SK-N-SH (cell line): ENCODE data around the gene SFRP2. TPM values are rescaled to one million over a fixed set of nuclear protein-coding genes. Genes with fewer than 3 reads are reported as not detected.
A peak's percentile ranks its signal among the peaks of the same experiment; 100 is the strongest.

Experiments
- CTCF ChIA-PET: fragments of 300-600, 350-600 bp; formaldehyde crosslinking; extraction: SDS; loops from one replicate; lab custom pipeline; 2021; lab: Yijun Ruan, JAX
- POLR2A ChIA-PET: fragments of 350-600 bp; sonication (Branson Sonifier 250); formaldehyde crosslinking; extraction: SDS; loops from one replicate; lab custom pipeline; 2020; ENCODE audit warnings: antibody characterized with exemption, inconsistent platforms; lab: Yijun Ruan, JAX
- DNase-seq: peaks from one replicate; pipeline ENCODE4 v3.0.0; 2012
- H2AFZ ChIP-seq: fragments of 200-600 bp; sonication (generic); 2 replicates; pipeline ENCODE4 v1.8.1; 2016; ENCODE audit warnings: antibody characterized with exemption, mild to moderate bottlenecking, low read depth
- H3F3A ChIP-seq: fragments of 200-600 bp; sonication (generic); replicated peaks from 2 replicates; pipeline ENCODE3; 2016; ENCODE audit warnings: antibody characterized with exemption, mild to moderate bottlenecking; ENCODE audit not compliant: insufficient read depth
- H3K27ac ChIP-seq, 2 experiments: fragments of 200-500 bp in 1 of 2; fragments of 200-600 bp in 1 of 2; sonication (Bioruptor generic) in 1 of 2; sonication (generic), shearing (Covaris generic) in 1 of 2; 2 replicates each; pipeline versions ENCODE4 v1.5.1 to v1.6.1; 2014 to 2016; ENCODE audit warnings: low read depth in 2 of 2, inconsistent platforms in 1 of 2, low read length in 1 of 2, mild to moderate bottlenecking in 1 of 2, mixed read lengths in 1 of 2
- H3K27me3 ChIP-seq: fragments of 200-600 bp; sonication (generic), shearing (Covaris generic); 2 replicates; pipeline ENCODE4 v1.6.1; 2016; ENCODE audit warnings: mixed run types; ENCODE audit not compliant: insufficient read depth
- H3K36me3 ChIP-seq, 2 experiments: fragments of 200-500 bp in 1 of 2; fragments of 200-600 bp in 1 of 2; sonication (Bioruptor generic) in 1 of 2; sonication (generic) in 1 of 2; replicated peaks in 1 of 2; 2 replicates each; pipeline versions ENCODE3 to v1.5.1; 2014 to 2016; ENCODE audit warnings: low read length in 1 of 2, mild to moderate bottlenecking in 1 of 2; ENCODE audit not compliant: insufficient read depth in 2 of 2, control insufficient read depth in 1 of 2
- H3K4me1 ChIP-seq, 2 experiments: fragments of 200-500 bp in 1 of 2; fragments of 200-600 bp in 1 of 2; sonication (Bioruptor generic) in 1 of 2; sonication (generic), shearing (Covaris generic) in 1 of 2; 2 replicates each; pipeline versions ENCODE4 v1.5.1 to v1.6.1; 2014 to 2016; ENCODE audit warnings: low read depth in 1 of 2, low read length in 1 of 2, mixed run types in 1 of 2; ENCODE audit not compliant: insufficient read depth in 2 of 2, control insufficient read depth in 1 of 2
- H3K4me2 ChIP-seq: fragments of 200-600 bp; sonication (generic), shearing (Covaris generic); 2 replicates; pipeline ENCODE4 v1.6.1; 2017; ENCODE audit warnings: mixed run types
- H3K4me3 ChIP-seq, 2 experiments: fragments of 200-500 bp in 1 of 2; fragments of 200-600 bp in 1 of 2; sonication (Bioruptor generic) in 1 of 2; sonication (generic), shearing (Covaris generic) in 1 of 2; 2 replicates each; pipeline versions ENCODE4 v1.5.1 to v1.8.1; 2014 to 2016; ENCODE audit warnings: low read depth in 2 of 2, inconsistent platforms in 1 of 2, low read length in 1 of 2, mild to moderate bottlenecking in 1 of 2, mixed read lengths in 1 of 2, moderate library complexity in 1 of 2
- H3K79me2 ChIP-seq: fragments of 200-600 bp; sonication (generic); 2 replicates; pipeline ENCODE4 v1.8.1; 2017; ENCODE audit warnings: mild to moderate bottlenecking; ENCODE audit not compliant: insufficient read depth
- H3K9ac ChIP-seq: fragments of 200-600 bp; sonication (generic); 2 replicates; pipeline ENCODE4 v1.6.1; 2017; ENCODE audit warnings: mixed run types
- H3K9me2 ChIP-seq: fragments of 200-600 bp; sonication (generic); 2 replicates; pipeline ENCODE4 v1.6.1; 2017; ENCODE audit warnings: mixed run types
- H3K9me3 ChIP-seq: fragments of 200-600 bp; sonication (generic); 2 replicates; pipeline ENCODE4 v1.6.1; 2017; ENCODE audit warnings: mixed run types, mild to moderate bottlenecking, moderate library complexity
- H4K20me1 ChIP-seq: fragments of 200-600 bp; sonication (generic); 2 replicates; pipeline ENCODE4 v1.6.1; 2017; ENCODE audit warnings: mild to moderate bottlenecking, mixed run types; ENCODE audit not compliant: insufficient read depth
- ELF1 ChIP-seq: IDR thresholded peaks from 2 replicates; pipeline ENCODE4 v1.4.0; 2012
- EP300 ChIP-seq, 2 experiments: IDR thresholded peaks; 2 replicates each; pipeline versions ENCODE4 v1.4.0 to v1.6.1; 2012; ENCODE audit warnings: borderline replicate concordance in 1 of 2, low read depth in 1 of 2, low read length in 1 of 2
- EZH2phosphoT487 ChIP-seq: fragments of 200-600 bp; sonication (generic); IDR thresholded peaks from 2 replicates; pipeline ENCODE4 v1.6.1; 2017; ENCODE audit warnings: low read depth, mixed run types, mild to moderate bottlenecking, antibody characterized with exemption, moderate library complexity, borderline replicate concordance
- IRF3 ChIP-seq: fragments of 150-350 bp; IDR thresholded peaks from 2 replicates; pipeline ENCODE4 v1.6.1; 2016; ENCODE audit warnings: mild to moderate bottlenecking, low read depth, low read length
- PBX3 ChIP-seq: IDR thresholded peaks from 2 replicates; pipeline ENCODE4; 2012
- POLR2AphosphoS5 ChIP-seq: IDR thresholded peaks from 2 replicates; pipeline ENCODE4 v1.6.1; 2012; ENCODE audit warnings: low read depth, low read length
- RAD21 ChIP-seq: IDR thresholded peaks from 2 replicates; pipeline ENCODE4 v1.6.1; 2012; ENCODE audit warnings: mild to moderate bottlenecking, low read length
- RXRA ChIP-seq: IDR thresholded peaks from 2 replicates; pipeline ENCODE4 v1.4.0; 2012; ENCODE audit warnings: low read depth, mild to moderate bottlenecking, borderline replicate concordance
- TAF1 ChIP-seq: IDR thresholded peaks from 2 replicates; pipeline ENCODE4 v1.6.1; 2012; ENCODE audit warnings: low read depth, mild to moderate bottlenecking, low read length, moderate library complexity, borderline replicate concordance
- WGBS: methylation state at CpG from one replicate; pipeline ENCODE4 v1.1.6; 2017; ENCODE audit warnings: low lambda C conversion rate; 5-methylcytosine and 5-hydroxymethylcytosine counted together
- polyA plus RNA-seq, 3 experiments: library from polyadenylated mRNA; depleted of rRNA; stranded (reverse); fragments of >200 nt; gene quantifications; 2 replicates each; pipeline ENCODE4 v1.2.3, GENCODE V29; 2012
- TF ChIP-seq, protein P1 (sequence below): fragments of 200-600 bp; sonication (generic); IDR thresholded peaks from 2 replicates; pipeline ENCODE4 v1.6.1; 2017; ENCODE audit warnings: antibody characterized with exemption, mild to moderate bottlenecking, moderate library complexity
- TF ChIP-seq, protein P2 (sequence below): IDR thresholded peaks from 2 replicates; pipeline ENCODE4 v1.6.1; 2012; ENCODE audit warnings: mild to moderate bottlenecking, low read depth, low read length, moderate library complexity

SFRP2 gene
- polyA plus RNA-seq, 1 of the 3 experiments (the other 2 are of a cell fraction) = not detected

GRCh38 chr4:153791746-153792617, 3.1 kb upstream of the SFRP2 start:
- H3K9me2 ChIP-seq = no peaks in the 10 kb centered on the region
- H3K36me3 ChIP-seq = no peaks in the 10 kb centered on the region
- H2AFZ ChIP-seq = no peak overlapping the region
- WGBS = 2% methylated on average over 18 of the region's 37 CpGs
- peaks cover 84% of the 10 kb centered on the region for H3K27me3 ChIP-seq
- H3K27ac ChIP-seq = no peak overlapping the region
- peak overlapping the region; percentile 28 to 56 for H3K4me3 ChIP-seq
- CTCF ChIA-PET = interaction anchor here (0.9 to 2.4 kb wide), 5 partner anchors 27 to 450 kb away, joined by 3 to 7 read pairs (median 3); no protein-coding TSS in a partner anchor
- TF ChIP-seq, protein P1, sequence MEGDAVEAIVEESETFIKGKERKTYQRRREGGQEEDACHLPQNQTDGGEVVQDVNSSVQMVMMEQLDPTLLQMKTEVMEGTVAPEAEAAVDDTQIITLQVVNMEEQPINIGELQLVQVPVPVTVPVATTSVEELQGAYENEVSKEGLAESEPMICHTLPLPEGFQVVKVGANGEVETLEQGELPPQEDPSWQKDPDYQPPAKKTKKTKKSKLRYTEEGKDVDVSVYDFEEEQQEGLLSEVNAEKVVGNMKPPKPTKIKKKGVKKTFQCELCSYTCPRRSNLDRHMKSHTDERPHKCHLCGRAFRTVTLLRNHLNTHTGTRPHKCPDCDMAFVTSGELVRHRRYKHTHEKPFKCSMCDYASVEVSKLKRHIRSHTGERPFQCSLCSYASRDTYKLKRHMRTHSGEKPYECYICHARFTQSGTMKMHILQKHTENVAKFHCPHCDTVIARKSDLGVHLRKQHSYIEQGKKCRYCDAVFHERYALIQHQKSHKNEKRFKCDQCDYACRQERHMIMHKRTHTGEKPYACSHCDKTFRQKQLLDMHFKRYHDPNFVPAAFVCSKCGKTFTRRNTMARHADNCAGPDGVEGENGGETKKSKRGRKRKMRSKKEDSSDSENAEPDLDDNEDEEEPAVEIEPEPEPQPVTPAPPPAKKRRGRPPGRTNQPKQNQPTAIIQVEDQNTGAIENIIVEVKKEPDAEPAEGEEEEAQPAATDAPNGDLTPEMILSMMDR = peak; percentile 50
- TF ChIP-seq, protein P2, sequence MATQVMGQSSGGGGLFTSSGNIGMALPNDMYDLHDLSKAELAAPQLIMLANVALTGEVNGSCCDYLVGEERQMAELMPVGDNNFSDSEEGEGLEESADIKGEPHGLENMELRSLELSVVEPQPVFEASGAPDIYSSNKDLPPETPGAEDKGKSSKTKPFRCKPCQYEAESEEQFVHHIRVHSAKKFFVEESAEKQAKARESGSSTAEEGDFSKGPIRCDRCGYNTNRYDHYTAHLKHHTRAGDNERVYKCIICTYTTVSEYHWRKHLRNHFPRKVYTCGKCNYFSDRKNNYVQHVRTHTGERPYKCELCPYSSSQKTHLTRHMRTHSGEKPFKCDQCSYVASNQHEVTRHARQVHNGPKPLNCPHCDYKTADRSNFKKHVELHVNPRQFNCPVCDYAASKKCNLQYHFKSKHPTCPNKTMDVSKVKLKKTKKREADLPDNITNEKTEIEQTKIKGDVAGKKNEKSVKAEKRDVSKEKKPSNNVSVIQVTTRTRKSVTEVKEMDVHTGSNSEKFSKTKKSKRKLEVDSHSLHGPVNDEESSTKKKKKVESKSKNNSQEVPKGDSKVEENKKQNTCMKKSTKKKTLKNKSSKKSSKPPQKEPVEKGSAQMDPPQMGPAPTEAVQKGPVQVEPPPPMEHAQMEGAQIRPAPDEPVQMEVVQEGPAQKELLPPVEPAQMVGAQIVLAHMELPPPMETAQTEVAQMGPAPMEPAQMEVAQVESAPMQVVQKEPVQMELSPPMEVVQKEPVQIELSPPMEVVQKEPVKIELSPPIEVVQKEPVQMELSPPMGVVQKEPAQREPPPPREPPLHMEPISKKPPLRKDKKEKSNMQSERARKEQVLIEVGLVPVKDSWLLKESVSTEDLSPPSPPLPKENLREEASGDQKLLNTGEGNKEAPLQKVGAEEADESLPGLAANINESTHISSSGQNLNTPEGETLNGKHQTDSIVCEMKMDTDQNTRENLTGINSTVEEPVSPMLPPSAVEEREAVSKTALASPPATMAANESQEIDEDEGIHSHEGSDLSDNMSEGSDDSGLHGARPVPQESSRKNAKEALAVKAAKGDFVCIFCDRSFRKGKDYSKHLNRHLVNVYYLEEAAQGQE = no peak
- TF ChIP-seq RAD21 = peak; percentile 21; the same call in 1 of the 2 replicates
- TF ChIP-seq EZH2phosphoT487 = no peak
- no peak for TF ChIP-seq EP300 (IDR thresholded peaks at IDR 0.05; ENCODE audit: borderline replicate concordance in 1 of 2, low read depth in 1 of 2, low read length in 1 of 2)
- POLR2A ChIA-PET = no interaction called here
- H4K20me1 ChIP-seq = no peaks in the 10 kb centered on the region
- H3K9ac ChIP-seq = no peak overlapping the region
- no peaks in the 10 kb centered on the region for H3K9me3 ChIP-seq
- peak overlapping the region; percentile 74 for H3K4me2 ChIP-seq
- DNase-seq = peak; percentile 82
- no peaks in the 10 kb centered on the region for H3F3A ChIP-seq
- no peaks in the 10 kb centered on the region for H3K79me2 ChIP-seq
- H3K4me1 ChIP-seq = peaks cover 4 to 13% of the 10 kb centered on the region in 2 experiments; a peak in 1 of 4 replicates

DNA sequence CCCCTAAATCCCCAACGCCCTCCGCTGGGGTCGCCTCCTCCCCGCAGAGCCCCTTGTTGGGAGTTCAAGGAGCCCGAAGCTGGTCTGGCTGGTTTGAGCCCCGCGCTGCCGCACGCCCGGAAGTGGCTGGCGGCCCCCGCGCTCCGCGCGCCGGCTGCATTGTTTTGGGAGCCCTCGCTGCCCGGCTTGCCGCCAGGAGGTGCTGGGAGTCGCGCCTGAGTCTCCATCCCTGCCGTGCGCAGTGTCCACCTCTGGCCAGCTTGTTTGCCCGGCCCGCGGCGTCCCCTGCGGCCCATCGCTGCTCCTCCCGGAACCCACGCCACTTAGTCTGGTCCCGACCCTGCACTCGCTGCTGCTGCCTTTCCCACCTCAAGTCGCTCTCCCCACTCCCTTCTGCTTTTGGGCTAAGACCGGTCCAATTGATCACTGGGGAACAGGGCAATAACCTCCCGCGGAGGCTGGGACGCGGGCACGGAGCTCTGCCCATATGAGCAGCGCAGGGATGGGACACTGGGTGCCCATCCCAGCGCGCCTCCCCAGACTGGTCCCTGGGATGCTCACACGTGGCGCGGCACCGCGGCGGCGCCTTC, 2.2 kb upstream of the SFRP2 start:
- Histone ChIP-seq H2AFZ (no peak overlapping the region), H3K9ac (no peak overlapping the region), H3K4me3 (peak overlapping the region; percentile 9 to 39; a peak in 2 of 4 replicates), H3K79me2 (no peaks in the 10 kb centered on the region), H3K36me3 (no peaks in the 10 kb centered on the region), H3K9me2 (no peaks in the 10 kb centered on the region), H3K4me1 (peaks cover 4 to 13% of the 10 kb centered on the region in 2 experiments; a peak in 1 of 4 replicates), H4K20me1 (no peaks in the 10 kb centered on the region), H3K9me3 (no peaks in the 10 kb centered on the region), H3K27ac (no peak overlapping the region), H3F3A (no peaks in the 10 kb centered on the region), H3K27me3 (peaks cover 88% of the 10 kb centered on the region), H3K4me2 (peak overlapping the region; percentile 74)
- TF ChIP-seq, protein P1 = 0 out of 2 replicates have a peak, but pooled peaks have one; percentile 10
- TF ChIP-seq IRF3 = no peak
- no peak for TF ChIP-seq RXRA
- TF ChIP-seq PBX3 = no peak
- no peak for TF ChIP-seq TAF1
- no peak for TF ChIP-seq ELF1
- TF ChIP-seq POLR2AphosphoS5 = no peak
- peak; percentile 78 for DNase-seq
- ChIA-PET CTCF (interaction anchor here (0.8 to 2.4 kb wide), 3 partner anchors 9 to 41 kb away, joined by 3 to 7 read pairs (median 3); no protein-coding TSS in a partner anchor), POLR2A (no interaction called here)
- WGBS = 11% methylated on average over 21 of the region's 51 CpGs
